ENCODE results near the gene GPC6.

Gene GPC6

DNA sequence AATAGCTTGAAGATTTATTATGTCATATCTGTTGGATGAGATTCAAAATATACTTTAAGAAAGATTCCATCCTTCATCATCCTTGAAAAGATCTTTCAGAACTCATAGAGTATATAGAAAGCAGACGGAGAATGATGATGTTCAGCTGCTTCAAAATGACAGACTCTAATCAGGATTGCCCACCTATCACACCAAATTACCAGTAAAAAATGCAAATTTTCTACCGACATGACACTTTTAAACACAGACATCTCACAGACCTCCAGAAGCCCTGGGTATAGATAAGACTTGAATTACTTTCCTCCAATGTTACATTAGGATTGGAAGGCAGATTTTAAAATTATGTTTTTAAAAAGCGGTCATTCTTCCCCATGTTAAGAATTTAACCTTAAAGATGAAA is 235.5 kb downstream of the GPC6 start:
- Histone ChIP-seq H2BK120ac (ENCODE audit: low read depth, low read length) (no peak overlapping the region), H3K4ac (ENCODE audit: low read length) (no peak overlapping the region), H3K36me3 (replicated peaks in 1 of 2; ENCODE audit: control insufficient read depth in 2 of 2, insufficient read depth in 2 of 2, low read length in 2 of 2) (no peaks in the 10 kb centered on the region), H3K4me2 (ENCODE audit: insufficient read depth, low read length, poor library complexity, severe bottlenecking) (no peak overlapping the region), H2BK5ac (ENCODE audit: low read length) (no peak overlapping the region), H3K4me3 (ENCODE audit: low read length in 2 of 2) (no peak overlapping the region), H3K14ac (ENCODE audit: low read length) (no peak overlapping the region), H2BK12ac (ENCODE audit: low read length) (no peak overlapping the region), H4K8ac (ENCODE audit: low read depth, low read length) (no peak overlapping the region), H3K79me1 (ENCODE audit: low read depth, low read length) (no peaks in the 10 kb centered on the region), H2AK5ac (ENCODE audit: low read depth, low read length) (no peak overlapping the region), H3K27me3 (ENCODE audit: control insufficient read depth in 3 of 3, insufficient read depth in 3 of 3, low read depth in 1 of 3, low read length in 3 of 3) (no peaks in the 10 kb centered on the region), H3K18ac (ENCODE audit: low read length) (no peak overlapping the region), H3K27ac (replicated peaks; ENCODE audit: low read length) (no peak overlapping the region), H4K91ac (ENCODE audit: low read depth, low read length, poor library complexity) (no peak overlapping the region), H2AFZ (ENCODE audit: low read length) (no peak overlapping the region), H3K4me1 (ENCODE audit: control insufficient read depth in 2 of 2, insufficient read depth in 1 of 2, low read depth in 1 of 2, low read length in 2 of 2) (no peaks in the 10 kb centered on the region), H3K23ac (ENCODE audit: low read depth, low read length, poor library complexity) (no peak overlapping the region), H2BK15ac (ENCODE audit: low read length) (no peak overlapping the region), H3K9me3 (replicated peaks in 1 of 2; ENCODE audit: control insufficient read depth in 2 of 2, insufficient read depth in 1 of 2, low read depth in 1 of 2, low read length in 2 of 2) (no peaks in the 10 kb centered on the region), H3K9ac (ENCODE audit: low read depth, low read length, poor library complexity) (no peak overlapping the region)
- no CpG with 5 or more reads among the region's 3 CpGs for WGBS, 2 donors (ENCODE audit: extremely low coverage in 2 of 2, insufficient read length in 2 of 2, insufficient replicate concordance in 1 of 2)
- no peak for DNase-seq (ENCODE audit: low spot score)

DNA sequence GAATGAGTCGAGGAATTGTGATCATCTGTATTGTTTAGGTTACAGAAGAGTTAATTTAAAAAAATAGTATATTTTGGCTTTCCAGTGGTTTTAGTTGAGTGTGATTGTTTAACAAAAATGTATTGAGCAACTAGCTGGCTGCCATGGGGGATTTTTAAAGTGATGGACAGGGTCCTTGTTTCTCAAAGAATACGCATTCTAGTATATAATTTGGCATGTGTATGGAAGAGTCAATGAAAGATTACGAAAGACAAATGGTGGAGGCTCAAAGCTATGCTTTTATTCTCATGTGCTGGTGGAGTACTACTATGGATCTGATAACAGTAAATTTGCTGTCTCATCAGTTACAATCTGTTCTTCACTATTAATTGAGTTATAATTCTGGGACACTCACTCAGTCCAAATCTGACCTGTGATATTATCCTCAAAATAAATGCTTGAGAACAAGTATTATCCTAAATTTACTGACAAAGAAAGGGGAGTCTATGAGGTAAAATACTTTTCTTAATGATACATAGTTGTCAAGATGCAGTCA is 240.0 kb downstream of the GPC6 start:
- Histone ChIP-seq H3K4me1 (ENCODE audit: control insufficient read depth in 2 of 2, insufficient read depth in 1 of 2, low read depth in 1 of 2, low read length in 2 of 2) (no peaks in the 10 kb centered on the region), H3K36me3 (replicated peaks in 1 of 2; ENCODE audit: control insufficient read depth in 2 of 2, insufficient read depth in 2 of 2, low read length in 2 of 2) (no peaks in the 10 kb centered on the region), H2AFZ (ENCODE audit: low read length) (no peak overlapping the region), H3K79me1 (ENCODE audit: low read depth, low read length) (no peaks in the 10 kb centered on the region), H3K27ac (replicated peaks; ENCODE audit: low read length) (no peak overlapping the region), H3K14ac (ENCODE audit: low read length) (no peak overlapping the region), H4K91ac (ENCODE audit: low read depth, low read length, poor library complexity) (no peak overlapping the region), H3K9me3 (replicated peaks in 1 of 2; ENCODE audit: control insufficient read depth in 2 of 2, insufficient read depth in 1 of 2, low read depth in 1 of 2, low read length in 2 of 2) (no peaks in the 10 kb centered on the region), H2BK5ac (ENCODE audit: low read length) (no peak overlapping the region), H3K27me3 (ENCODE audit: control insufficient read depth in 3 of 3, insufficient read depth in 3 of 3, low read depth in 1 of 3, low read length in 3 of 3) (no peaks in the 10 kb centered on the region), H2AK5ac (ENCODE audit: low read depth, low read length) (no peak overlapping the region), H3K4me2 (ENCODE audit: insufficient read depth, low read length, poor library complexity, severe bottlenecking) (no peak overlapping the region), H3K4me3 (ENCODE audit: low read length in 2 of 2) (no peak overlapping the region), H2BK12ac (ENCODE audit: low read length) (no peak overlapping the region), H3K23ac (ENCODE audit: low read depth, low read length, poor library complexity) (no peak overlapping the region), H3K4ac (ENCODE audit: low read length) (no peak overlapping the region), H3K9ac (ENCODE audit: low read depth, low read length, poor library complexity) (no peak overlapping the region), H2BK15ac (ENCODE audit: low read length) (no peak overlapping the region), H4K8ac (ENCODE audit: low read depth, low read length) (no peak overlapping the region), H2BK120ac (ENCODE audit: low read depth, low read length) (no peak overlapping the region), H3K18ac (ENCODE audit: low read length) (no peak overlapping the region)
- no peak for DNase-seq (ENCODE audit: low spot score)
- WGBS, 2 donors (ENCODE audit: extremely low coverage in 2 of 2, insufficient read length in 2 of 2, insufficient replicate concordance in 1 of 2): no CpG with 5 or more reads among the region's 3 CpGs

DNA sequence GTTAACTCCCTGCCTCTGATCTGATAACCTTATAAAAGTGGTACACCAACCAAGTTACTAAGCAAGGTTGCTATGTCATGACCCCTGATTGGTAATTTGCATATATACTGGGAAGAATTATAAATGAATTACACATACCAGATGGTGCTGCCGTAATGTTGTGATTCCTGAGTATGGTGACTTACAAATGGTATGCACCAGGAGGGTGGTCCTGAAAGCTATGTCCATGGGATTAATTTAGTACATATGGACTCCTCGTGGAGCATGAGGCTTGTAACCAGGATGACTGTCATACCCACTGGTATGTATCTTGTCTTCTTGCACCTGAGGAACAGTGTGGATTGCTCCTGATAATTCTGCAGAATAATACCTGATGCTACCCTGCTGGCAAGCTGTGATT is 240.6 kb downstream of the GPC6 start:
- H2BK12ac ChIP-seq (ENCODE audit: low read length): no peak overlapping the region
- no peak overlapping the region for H4K91ac ChIP-seq (ENCODE audit: low read depth, low read length, poor library complexity)
- no peak overlapping the region for H2AFZ ChIP-seq (ENCODE audit: low read length)
- no peak overlapping the region for H3K9ac ChIP-seq (ENCODE audit: low read depth, low read length, poor library complexity)
- no peak overlapping the region for H3K4me3 ChIP-seq (ENCODE audit: low read length in 2 of 2)
- H3K36me3 ChIP-seq (replicated peaks in 1 of 2; ENCODE audit: control insufficient read depth in 2 of 2, insufficient read depth in 2 of 2, low read length in 2 of 2): no peaks in the 10 kb centered on the region
- H3K14ac ChIP-seq (ENCODE audit: low read length): no peak overlapping the region
- no peak for DNase-seq (ENCODE audit: low spot score)
- H2BK15ac ChIP-seq (ENCODE audit: low read length): no peak overlapping the region
- H3K23ac ChIP-seq (ENCODE audit: low read depth, low read length, poor library complexity): no peak overlapping the region
- H3K18ac ChIP-seq (ENCODE audit: low read length): no peak overlapping the region
- H3K4me1 ChIP-seq (ENCODE audit: control insufficient read depth in 2 of 2, insufficient read depth in 1 of 2, low read depth in 1 of 2, low read length in 2 of 2): no peaks in the 10 kb centered on the region
- H3K4me2 ChIP-seq (ENCODE audit: insufficient read depth, low read length, poor library complexity, severe bottlenecking): no peak overlapping the region
- H2BK120ac ChIP-seq (ENCODE audit: low read depth, low read length): no peak overlapping the region
- WGBS, 2 donors (ENCODE audit: extremely low coverage in 2 of 2, insufficient read length in 2 of 2, insufficient replicate concordance in 1 of 2): no CpG with 5 or more reads among the region's 2 CpGs
- H3K79me1 ChIP-seq (ENCODE audit: low read depth, low read length): no peaks in the 10 kb centered on the region
- no peak overlapping the region for H2BK5ac ChIP-seq (ENCODE audit: low read length)
- H3K27ac ChIP-seq (replicated peaks; ENCODE audit: low read length): no peak overlapping the region
- H2AK5ac ChIP-seq (ENCODE audit: low read depth, low read length): no peak overlapping the region
- no peaks in the 10 kb centered on the region for H3K27me3 ChIP-seq (ENCODE audit: control insufficient read depth in 3 of 3, insufficient read depth in 3 of 3, low read depth in 1 of 3, low read length in 3 of 3)
- no peak overlapping the region for H3K4ac ChIP-seq (ENCODE audit: low read length)
- no peaks in the 10 kb centered on the region for H3K9me3 ChIP-seq (replicated peaks in 1 of 2; ENCODE audit: control insufficient read depth in 2 of 2, insufficient read depth in 1 of 2, low read depth in 1 of 2, low read length in 2 of 2)
- no peak overlapping the region for H4K8ac ChIP-seq (ENCODE audit: low read depth, low read length)

DNA sequence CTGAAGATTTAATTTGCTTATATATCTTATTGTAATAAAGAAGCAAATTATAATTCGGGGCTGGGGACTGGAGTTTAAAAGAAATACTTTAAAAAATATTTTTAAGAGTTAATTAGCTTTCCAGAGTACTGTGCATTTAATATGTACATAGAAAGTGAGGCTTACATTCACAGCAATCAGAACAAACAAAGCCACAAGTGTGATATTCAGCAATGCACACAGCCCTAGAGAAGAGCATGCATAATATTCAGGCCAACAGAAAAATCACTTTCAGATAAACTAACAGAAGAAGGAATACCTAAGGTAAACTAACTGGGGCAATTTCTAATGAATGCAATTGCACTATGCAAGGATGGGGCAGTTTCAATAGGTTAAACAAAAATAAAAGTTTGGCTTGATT is 241.8 kb downstream of the GPC6 start:
- H3K36me3 ChIP-seq (replicated peaks in 1 of 2; ENCODE audit: control insufficient read depth in 2 of 2, insufficient read depth in 2 of 2, low read length in 2 of 2): no peaks in the 10 kb centered on the region
- no peak for DNase-seq (ENCODE audit: low spot score)
- no peak overlapping the region for H4K91ac ChIP-seq (ENCODE audit: low read depth, low read length, poor library complexity)
- no peak overlapping the region for H2BK15ac ChIP-seq (ENCODE audit: low read length)
- no peak overlapping the region for H3K14ac ChIP-seq (ENCODE audit: low read length)
- no peak overlapping the region for H4K8ac ChIP-seq (ENCODE audit: low read depth, low read length)
- no peaks in the 10 kb centered on the region for H3K9me3 ChIP-seq (replicated peaks in 1 of 2; ENCODE audit: control insufficient read depth in 2 of 2, insufficient read depth in 1 of 2, low read depth in 1 of 2, low read length in 2 of 2)
- no peak overlapping the region for H2AK5ac ChIP-seq (ENCODE audit: low read depth, low read length)
- no peak overlapping the region for H3K4ac ChIP-seq (ENCODE audit: low read length)
- H3K4me1 ChIP-seq (ENCODE audit: control insufficient read depth in 2 of 2, insufficient read depth in 1 of 2, low read depth in 1 of 2, low read length in 2 of 2): no peaks in the 10 kb centered on the region
- H3K4me2 ChIP-seq (ENCODE audit: insufficient read depth, low read length, poor library complexity, severe bottlenecking): no peak overlapping the region
- no peak overlapping the region for H3K4me3 ChIP-seq (ENCODE audit: low read length in 2 of 2)
- H3K27ac ChIP-seq (replicated peaks; ENCODE audit: low read length): no peak overlapping the region
- no peak overlapping the region for H2AFZ ChIP-seq (ENCODE audit: low read length)
- H3K79me1 ChIP-seq (ENCODE audit: low read depth, low read length): no peaks in the 10 kb centered on the region
- H2BK120ac ChIP-seq (ENCODE audit: low read depth, low read length): no peak overlapping the region
- H3K23ac ChIP-seq (ENCODE audit: low read depth, low read length, poor library complexity): no peak overlapping the region
- no CpG with 5 or more reads among the region's 1 CpG for WGBS, 2 donors (ENCODE audit: extremely low coverage in 2 of 2, insufficient read length in 2 of 2, insufficient replicate concordance in 1 of 2)
- H3K9ac ChIP-seq (ENCODE audit: low read depth, low read length, poor library complexity): no peak overlapping the region
- H2BK12ac ChIP-seq (ENCODE audit: low read length): no peak overlapping the region
- no peak overlapping the region for H3K18ac ChIP-seq (ENCODE audit: low read length)
- H3K27me3 ChIP-seq (ENCODE audit: control insufficient read depth in 3 of 3, insufficient read depth in 3 of 3, low read depth in 1 of 3, low read length in 3 of 3): no peaks in the 10 kb centered on the region
- no peak overlapping the region for H2BK5ac ChIP-seq (ENCODE audit: low read length)

Measured in neuronal stem cell (in vitro differentiated cells).